GM19452 (cell line): Measurements from ENCODE around the gene ARHGAP10.
"Not testable (repeated sequence)": the region's sequence is repeated elsewhere in the genome, so short reads cannot be mapped to it uniquely, and the experiment has no call there.

Source experiments
- ATAC-seq: cut with Tn5 transposase; IDR thresholded peaks from one replicate; pipeline ENCODE4 v1.9.1; 2021; ENCODE audit not compliant: unreplicated experiment

ARHGAP10 gene

GRCh38 chr4:148079961-148080360 is 348.1 kb downstream of the ARHGAP10 start:
- no peak for ATAC-seq

- ATAC-seq: no peak
Observed at GRCh38 chr4:148081267-148081666, 349.4 kb downstream of the ARHGAP10 start.

GRCh38 chr4:148081745-148082144 is 349.9 kb downstream of the ARHGAP10 start:
- no peak for ATAC-seq

GRCh38 chr4:148083073-148083472 is 351.2 kb downstream of the ARHGAP10 start:
- ATAC-seq: not testable (repeated sequence)

- no peak for ATAC-seq
Observed at GRCh38 chr4:148089624-148090023, 357.7 kb downstream of the ARHGAP10 start.

GRCh38 chr4:148090029-148090428 is 358.1 kb downstream of the ARHGAP10 start:
- no peak for ATAC-seq

GRCh38 chr4:148090503-148091476 is 358.9 kb downstream of the ARHGAP10 start:
- no peak for ATAC-seq

GRCh38 chr4:148091896-148092295 is 360.0 kb downstream of the ARHGAP10 start:
- ATAC-seq: no peak

- ATAC-seq: no peak
Observed at GRCh38 chr4:148092316-148093014, 360.6 kb downstream of the ARHGAP10 start.

GRCh38 chr4:148093065-148093464 is 361.2 kb downstream of the ARHGAP10 start:
- ATAC-seq: no peak

- no peak for ATAC-seq
Observed at GRCh38 chr4:148094149-148094548, 362.3 kb downstream of the ARHGAP10 start.

- no peak for ATAC-seq
Observed at GRCh38 chr4:148095346-148095923, 363.5 kb downstream of the ARHGAP10 start.

GRCh38 chr4:148097801-148098200 is 365.9 kb downstream of the ARHGAP10 start:
- ATAC-seq: no peak

- no peak for ATAC-seq
Observed at GRCh38 chr4:148101235-148101634, 369.3 kb downstream of the ARHGAP10 start.

GRCh38 chr4:148101790-148102189 is 369.9 kb downstream of the ARHGAP10 start:
- no peak for ATAC-seq

GRCh38 chr4:148103597-148104355 is 371.9 kb downstream of the ARHGAP10 start:
- ATAC-seq: no peak

GRCh38 chr4:148108766-148109165 is 376.9 kb downstream of the ARHGAP10 start:
- ATAC-seq: no peak

GRCh38 chr4:148109216-148109615 is 377.3 kb downstream of the ARHGAP10 start:
- no peak for ATAC-seq

- no peak for ATAC-seq
Observed at GRCh38 chr4:148110169-148110568, 378.3 kb downstream of the ARHGAP10 start.

GRCh38 chr4:148112231-148112982 is 380.5 kb downstream of the ARHGAP10 start:
- no peak for ATAC-seq
